D721Med (cell line): ENCODE results near the gene CHD2.
"Not testable (repeated sequence)": the region's sequence is repeated elsewhere in the genome, so short reads cannot be mapped to it uniquely, and the experiment has no call there.

Source experiments
- DNase-seq: peaks from one replicate; pipeline ENCODE4 v3.0.0; 2011; ENCODE audit warnings: low spot score; ENCODE audit not compliant: insufficient read length
- FAIRE-seq: peaks from 2 replicates; lab custom pipeline; 2011; peaks lifted over from hg19 to GRCh38; lab: Jason Lieb, UNC
- CTCF ChIP-seq: IDR thresholded peaks from 2 replicates; pipeline ENCODE4 v1.5.1; 2012; ENCODE audit warnings: mild to moderate bottlenecking, control low read depth; ENCODE audit not compliant: insufficient read depth; ENCODE audit errors: missing control alignments

Gene CHD2

GRCh38 chr15:92899948-92900730 lies at the start of gene CHD2:
TSS of gene CHD2 (plus strand) at chr15:92900324. CDS start at chr15:92901238, 914 bp downstream.
- TF ChIP-seq CTCF = no peak
- FAIRE-seq = no peak
- DNase-seq = no peak

- TF ChIP-seq CTCF = no peak
- FAIRE-seq (no peak), DNase-seq (no peak)
Observed at GRCh38 chr15:92853222-92853621, 46.9 kb upstream of the CHD2 start.

- DNase-seq (no peak), FAIRE-seq (no peak)
- TF ChIP-seq CTCF = no peak
Observed at GRCh38 chr15:92861742-92862141, 38.4 kb upstream of the CHD2 start.

- DNase-seq = no peak
- no peak for TF ChIP-seq CTCF
- FAIRE-seq = no peak
Observed at GRCh38 chr15:92864127-92864814, 35.9 kb upstream of the CHD2 start.

GRCh38 chr15:92869263-92869940 lies 30.7 kb upstream of the CHD2 start:
- no peak for TF ChIP-seq CTCF
- no peak for FAIRE-seq
- no peak for DNase-seq

- DNase-seq = no peak
- no peak for TF ChIP-seq CTCF
- no peak for FAIRE-seq
Observed at GRCh38 chr15:92870010-92870591, 30.0 kb upstream of the CHD2 start.

GRCh38 chr15:92872967-92873366 lies 27.2 kb upstream of the CHD2 start:
- not testable (repeated sequence) for FAIRE-seq, DNase-seq
